ENCODE data around the gene TRIOBP.
A peak's percentile ranks its signal among the peaks of the same experiment; 100 is the strongest.
"Not testable (repeated sequence)": the region's sequence is repeated elsewhere in the genome, so short reads cannot be mapped to it uniquely, and the experiment has no call there.

TRIOBP gene

DNA sequence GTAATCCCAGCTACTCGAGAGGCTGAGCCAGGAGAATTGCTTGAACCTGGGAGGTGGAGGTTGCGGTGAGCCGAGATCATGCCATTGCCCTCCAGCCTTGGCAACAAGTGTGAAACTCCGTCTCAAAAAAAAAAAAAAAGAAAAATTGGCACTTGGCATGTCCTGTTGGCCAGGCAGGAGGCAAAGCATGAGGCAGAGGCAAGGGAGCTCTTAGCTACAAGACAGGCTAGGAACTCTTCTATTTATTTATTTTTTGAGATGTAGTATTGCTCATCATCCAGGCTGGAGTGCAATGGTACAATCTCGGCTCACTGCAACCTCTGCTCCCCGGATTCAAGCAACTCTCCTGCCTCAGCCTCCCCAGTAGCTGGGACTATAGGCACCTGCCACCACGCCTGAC lies 2.7 kb upstream of the TRIOBP start:
- not testable (repeated sequence) for H3K27me3 ChIP-seq (ENCODE audit: insufficient read depth, low read length, poor library complexity); H3K4ac ChIP-seq (ENCODE audit: low read depth, low read length); H2BK5ac ChIP-seq (ENCODE audit: low read length); H3K4me2 ChIP-seq (ENCODE audit: low read length); H3K56ac ChIP-seq (ENCODE audit: low read length); H4K8ac ChIP-seq (ENCODE audit: low read depth, low read length); DNase-seq; H2AK5ac ChIP-seq (ENCODE audit: low read length); H3K27ac ChIP-seq (ENCODE audit: low read depth, low read length); H3K18ac ChIP-seq (ENCODE audit: low read length); H2BK120ac ChIP-seq (ENCODE audit: low read depth, low read length); H3K36me3 ChIP-seq (ENCODE audit: control insufficient read depth, insufficient read depth, low read length); H3K79me1 ChIP-seq (ENCODE audit: low read length); H3K4me1 ChIP-seq (ENCODE audit: control insufficient read depth, low read depth, low read length); H2BK15ac ChIP-seq (replicated peaks; ENCODE audit: low read depth); H3K23ac ChIP-seq (ENCODE audit: low read length); H3K9ac ChIP-seq (ENCODE audit: low read length); H3K79me2 ChIP-seq (ENCODE audit: control insufficient read depth, insufficient read depth, low read length); H4K5ac ChIP-seq (ENCODE audit: low read length); H3K4me3 ChIP-seq (ENCODE audit: low read length)
- WGBS (ENCODE audit: extremely low coverage, insufficient coverage, low lambda C conversion rate), result no CpG with 5 or more reads among the region's 7 CpGs

GRCh38 chr22:37696260-37696656 lies 590 bp upstream of the TRIOBP start:
- not testable (repeated sequence) for H4K5ac ChIP-seq (ENCODE audit: low read length); H3K4me2 ChIP-seq (ENCODE audit: low read length); H4K8ac ChIP-seq (ENCODE audit: low read depth, low read length); DNase-seq; H3K4me3 ChIP-seq (ENCODE audit: low read length); H3K27ac ChIP-seq (ENCODE audit: low read depth, low read length); H3K36me3 ChIP-seq (ENCODE audit: control insufficient read depth, insufficient read depth, low read length); H2BK15ac ChIP-seq (replicated peaks; ENCODE audit: low read depth); H3K4me1 ChIP-seq (ENCODE audit: control insufficient read depth, low read depth, low read length); H3K79me2 ChIP-seq (ENCODE audit: control insufficient read depth, insufficient read depth, low read length); H3K18ac ChIP-seq (ENCODE audit: low read length); H2BK5ac ChIP-seq (ENCODE audit: low read length); H3K4ac ChIP-seq (ENCODE audit: low read depth, low read length); H3K23ac ChIP-seq (ENCODE audit: low read length); H2AK5ac ChIP-seq (ENCODE audit: low read length); H2BK120ac ChIP-seq (ENCODE audit: low read depth, low read length); H3K27me3 ChIP-seq (ENCODE audit: insufficient read depth, low read length, poor library complexity); H3K79me1 ChIP-seq (ENCODE audit: low read length)
- Histone ChIP-seq H3K9ac (ENCODE audit: low read length) (peak overlapping the region; percentile 51), H3K56ac (ENCODE audit: low read length) (peak overlapping the region; percentile 64)
- WGBS (ENCODE audit: extremely low coverage, insufficient coverage, low lambda C conversion rate), result no CpG with 5 or more reads among the region's 13 CpGs

DNA sequence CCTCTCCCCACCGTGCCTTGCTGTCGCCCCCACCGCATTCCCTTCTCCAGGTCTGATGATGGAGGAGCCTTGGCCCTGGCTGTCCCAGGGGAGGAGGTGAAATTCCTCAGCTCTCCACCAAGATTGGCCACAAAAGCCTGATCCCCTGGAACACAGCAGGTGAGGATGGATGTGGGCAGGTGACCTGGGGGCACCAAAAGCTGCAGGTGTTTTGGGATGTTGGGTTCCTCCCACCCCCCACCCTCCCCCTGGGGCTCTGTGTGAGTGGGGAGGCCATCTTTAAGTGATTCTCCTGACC lies 639 bp downstream of the TRIOBP start:
- WGBS (ENCODE audit: extremely low coverage, insufficient coverage, low lambda C conversion rate), result no CpG with 5 or more reads among the region's 3 CpGs
- Histone ChIP-seq H2BK120ac (ENCODE audit: low read depth, low read length) (no peak overlapping the region), H3K4ac (ENCODE audit: low read depth, low read length) (no peak overlapping the region)

GRCh38 chr22:37701141-37701786 lies 4.4 kb downstream of the TRIOBP start:
- no peaks in the 10 kb centered on the region for H3K4me1 ChIP-seq (ENCODE audit: control insufficient read depth, low read depth, low read length)
- H3K23ac ChIP-seq (ENCODE audit: low read length), result no peak overlapping the region
- no peaks in the 10 kb centered on the region for H3K79me1 ChIP-seq (ENCODE audit: low read length)
- H2BK15ac ChIP-seq (replicated peaks; ENCODE audit: low read depth), result no peak overlapping the region
- DNase-seq, result no peak
- H3K9ac ChIP-seq (ENCODE audit: low read length), result no peak overlapping the region
- H4K5ac ChIP-seq (ENCODE audit: low read length), result no peak overlapping the region
- H3K56ac ChIP-seq (ENCODE audit: low read length), result no peak overlapping the region
- H3K4ac ChIP-seq (ENCODE audit: low read depth, low read length), result no peak overlapping the region
- H2AK5ac ChIP-seq (ENCODE audit: low read length), result no peak overlapping the region
- H3K27me3 ChIP-seq (ENCODE audit: insufficient read depth, low read length, poor library complexity), result no peaks in the 10 kb centered on the region
- peaks cover 4% of the 10 kb centered on the region for H3K36me3 ChIP-seq (ENCODE audit: control insufficient read depth, insufficient read depth, low read length)
- H2BK120ac ChIP-seq (ENCODE audit: low read depth, low read length), result no peak overlapping the region
- WGBS (ENCODE audit: extremely low coverage, insufficient coverage, low lambda C conversion rate), result no CpG with 5 or more reads among the region's 8 CpGs
- no peak overlapping the region for H3K4me2 ChIP-seq (ENCODE audit: low read length)
- H2BK5ac ChIP-seq (ENCODE audit: low read length), result no peak overlapping the region
- no peak overlapping the region for H3K18ac ChIP-seq (ENCODE audit: low read length)
- no peaks in the 10 kb centered on the region for H3K79me2 ChIP-seq (ENCODE audit: control insufficient read depth, insufficient read depth, low read length)
- no peak overlapping the region for H4K8ac ChIP-seq (ENCODE audit: low read depth, low read length)
- H3K27ac ChIP-seq (ENCODE audit: low read depth, low read length), result no peak overlapping the region
- no peak overlapping the region for H3K4me3 ChIP-seq (ENCODE audit: low read length)

More for the DNA sequence above, 639 bp downstream of the TRIOBP start:
- Histone ChIP-seq H3K36me3 (ENCODE audit: control insufficient read depth, insufficient read depth, low read length) (peaks cover 8% of the 10 kb centered on the region), H4K8ac (ENCODE audit: low read depth, low read length) (no peak overlapping the region), H2BK15ac (replicated peaks; ENCODE audit: low read depth) (no peak overlapping the region), H3K79me2 (ENCODE audit: control insufficient read depth, insufficient read depth, low read length) (no peaks in the 10 kb centered on the region), H3K18ac (ENCODE audit: low read length) (peak overlapping the region; percentile 12), H3K27me3 (ENCODE audit: insufficient read depth, low read length, poor library complexity) (no peaks in the 10 kb centered on the region), H2AK5ac (ENCODE audit: low read length) (no peak overlapping the region), H3K56ac (ENCODE audit: low read length) (peak overlapping the region; percentile 85), H3K27ac (ENCODE audit: low read depth, low read length) (no peak overlapping the region), H3K79me1 (ENCODE audit: low read length) (no peaks in the 10 kb centered on the region), H4K5ac (ENCODE audit: low read length) (no peak overlapping the region), H3K9ac (ENCODE audit: low read length) (peak overlapping the region; percentile 73), H3K4me2 (ENCODE audit: low read length) (peak overlapping the region; percentile 97), H3K4me1 (ENCODE audit: control insufficient read depth, low read depth, low read length) (no peaks in the 10 kb centered on the region), H3K4me3 (ENCODE audit: low read length) (peak overlapping the region; percentile 45), H2BK5ac (ENCODE audit: low read length) (no peak overlapping the region), H3K23ac (ENCODE audit: low read length) (peak overlapping the region; percentile 15)
- DNase-seq, result no peak

DNA sequence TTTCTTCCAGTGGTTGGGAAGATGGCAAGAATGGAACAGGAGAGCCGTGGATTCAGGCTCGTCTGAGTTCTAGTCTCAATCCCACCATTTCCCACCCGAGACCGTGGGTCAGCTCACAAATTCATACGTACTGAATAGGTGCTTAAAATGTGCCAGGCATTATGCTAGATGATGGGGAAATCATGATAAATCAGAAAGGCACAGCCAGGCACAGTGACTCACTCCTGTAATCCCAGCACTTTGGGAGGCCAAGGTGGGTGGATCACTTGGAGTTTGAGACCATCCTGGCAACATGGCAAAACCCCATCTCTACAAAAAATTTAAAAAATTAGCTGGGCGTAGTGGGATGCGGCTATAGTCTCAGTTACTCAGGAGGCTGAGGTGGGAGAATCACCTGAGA lies 7.1 kb downstream of the TRIOBP start:
- Histone ChIP-seq H3K79me1 (ENCODE audit: low read length) (no peaks in the 10 kb centered on the region), H3K56ac (ENCODE audit: low read length) (no peak overlapping the region), H3K27ac (ENCODE audit: low read depth, low read length) (no peak overlapping the region), H4K5ac (ENCODE audit: low read length) (no peak overlapping the region), H3K27me3 (ENCODE audit: insufficient read depth, low read length, poor library complexity) (no peaks in the 10 kb centered on the region), H3K23ac (ENCODE audit: low read length) (no peak overlapping the region), H2BK15ac (replicated peaks; ENCODE audit: low read depth) (no peak overlapping the region), H3K4me2 (ENCODE audit: low read length) (no peak overlapping the region), H3K18ac (ENCODE audit: low read length) (no peak overlapping the region), H3K4ac (ENCODE audit: low read depth, low read length) (no peak overlapping the region), H2AK5ac (ENCODE audit: low read length) (no peak overlapping the region), H2BK5ac (ENCODE audit: low read length) (no peak overlapping the region), H3K4me1 (ENCODE audit: control insufficient read depth, low read depth, low read length) (no peaks in the 10 kb centered on the region), H3K79me2 (ENCODE audit: control insufficient read depth, insufficient read depth, low read length) (no peaks in the 10 kb centered on the region), H3K4me3 (ENCODE audit: low read length) (no peak overlapping the region), H3K9ac (ENCODE audit: low read length) (no peak overlapping the region), H3K36me3 (ENCODE audit: control insufficient read depth, insufficient read depth, low read length) (peaks cover 4% of the 10 kb centered on the region), H4K8ac (ENCODE audit: low read depth, low read length) (no peak overlapping the region), H2BK120ac (ENCODE audit: low read depth, low read length) (no peak overlapping the region)
- DNase-seq, result no peak
- no CpG with 5 or more reads among the region's 7 CpGs for WGBS (ENCODE audit: extremely low coverage, insufficient coverage, low lambda C conversion rate)

- Histone ChIP-seq H3K4ac (ENCODE audit: low read depth, low read length) (no peak overlapping the region), H3K23ac (ENCODE audit: low read length) (no peak overlapping the region), H4K8ac (ENCODE audit: low read depth, low read length) (no peak overlapping the region), H3K9ac (ENCODE audit: low read length) (no peak overlapping the region), H3K18ac (ENCODE audit: low read length) (no peak overlapping the region), H2AK5ac (ENCODE audit: low read length) (no peak overlapping the region), H3K79me1 (ENCODE audit: low read length) (no peaks in the 10 kb centered on the region), H3K4me2 (ENCODE audit: low read length) (no peak overlapping the region), H3K79me2 (ENCODE audit: control insufficient read depth, insufficient read depth, low read length) (no peaks in the 10 kb centered on the region), H2BK5ac (ENCODE audit: low read length) (no peak overlapping the region), H2BK120ac (ENCODE audit: low read depth, low read length) (no peak overlapping the region), H3K27ac (ENCODE audit: low read depth, low read length) (no peak overlapping the region), H3K4me1 (ENCODE audit: control insufficient read depth, low read depth, low read length) (no peaks in the 10 kb centered on the region), H4K5ac (ENCODE audit: low read length) (no peak overlapping the region), H2BK15ac (replicated peaks; ENCODE audit: low read depth) (no peak overlapping the region), H3K36me3 (ENCODE audit: control insufficient read depth, insufficient read depth, low read length) (peaks cover 4% of the 10 kb centered on the region), H3K56ac (ENCODE audit: low read length) (no peak overlapping the region), H3K4me3 (ENCODE audit: low read length) (no peak overlapping the region), H3K27me3 (ENCODE audit: insufficient read depth, low read length, poor library complexity) (no peaks in the 10 kb centered on the region)
- WGBS (ENCODE audit: extremely low coverage, insufficient coverage, low lambda C conversion rate), result no CpG with 5 or more reads among the region's 3 CpGs
- no peak for DNase-seq
Observed at GRCh38 chr22:37704645-37705044, 7.8 kb downstream of the TRIOBP start.
